AG09309 (cell line): Measurements from ENCODE around the gene PPP5C.

Experiments used
- DNase-seq: peaks from one replicate; pipeline ENCODE4 v3.0.0-alpha.2; 2010; ENCODE audit warnings: low read depth
- H3K4me3 ChIP-seq: 2 replicates; pipeline ENCODE4 v1.5.1; 2011; ENCODE audit warnings: mild to moderate bottlenecking, low read depth, low read length, moderate library complexity; ENCODE audit not compliant: control insufficient read depth
- TF ChIP-seq, protein P1 (sequence below): IDR thresholded peaks from 2 replicates; pipeline ENCODE4 v1.5.1; 2011; ENCODE audit warnings: mild to moderate bottlenecking, low read depth, low read length, inconsistent platforms; ENCODE audit not compliant: insufficient read depth, control insufficient read depth; ENCODE audit errors: missing control alignments

PPP5C gene

DNA sequence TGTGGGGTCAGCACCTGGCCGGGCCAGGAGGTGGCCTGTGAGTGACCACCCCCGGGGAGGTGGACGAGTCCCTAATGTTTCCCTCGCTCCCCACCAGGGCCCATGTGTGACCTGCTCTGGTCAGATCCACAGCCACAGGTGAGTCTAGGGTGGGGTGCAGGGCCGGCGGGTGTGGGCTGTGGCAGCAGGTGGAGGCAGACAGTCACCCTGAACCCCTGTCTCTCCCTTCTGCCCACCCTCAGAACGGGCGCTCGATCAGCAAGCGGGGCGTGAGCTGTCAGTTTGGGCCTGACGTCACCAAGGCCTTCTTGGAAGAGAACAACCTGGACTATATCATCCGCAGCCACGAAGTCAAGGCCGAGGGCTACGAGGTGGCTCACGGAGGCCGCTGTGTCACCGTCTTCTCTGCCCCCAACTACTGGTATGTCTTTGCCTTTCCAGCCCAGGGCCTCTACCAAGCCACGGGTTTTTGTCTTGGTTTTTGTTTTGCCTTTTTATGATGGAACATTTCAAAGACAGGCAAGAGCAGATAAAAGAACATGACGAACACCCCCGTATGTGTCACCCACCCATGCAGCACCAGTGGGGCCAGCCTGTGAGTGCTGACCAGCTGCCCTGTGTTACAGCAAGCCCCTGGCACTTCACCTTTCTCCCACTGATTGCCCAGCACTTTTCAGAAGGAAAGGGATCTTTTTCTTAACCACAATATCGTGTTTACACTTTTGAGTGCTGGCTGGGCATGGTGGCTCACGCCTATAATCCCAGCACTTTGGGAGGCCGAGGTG lies 41.6 kb downstream of the PPP5C start:
- TF ChIP-seq, protein P1, sequence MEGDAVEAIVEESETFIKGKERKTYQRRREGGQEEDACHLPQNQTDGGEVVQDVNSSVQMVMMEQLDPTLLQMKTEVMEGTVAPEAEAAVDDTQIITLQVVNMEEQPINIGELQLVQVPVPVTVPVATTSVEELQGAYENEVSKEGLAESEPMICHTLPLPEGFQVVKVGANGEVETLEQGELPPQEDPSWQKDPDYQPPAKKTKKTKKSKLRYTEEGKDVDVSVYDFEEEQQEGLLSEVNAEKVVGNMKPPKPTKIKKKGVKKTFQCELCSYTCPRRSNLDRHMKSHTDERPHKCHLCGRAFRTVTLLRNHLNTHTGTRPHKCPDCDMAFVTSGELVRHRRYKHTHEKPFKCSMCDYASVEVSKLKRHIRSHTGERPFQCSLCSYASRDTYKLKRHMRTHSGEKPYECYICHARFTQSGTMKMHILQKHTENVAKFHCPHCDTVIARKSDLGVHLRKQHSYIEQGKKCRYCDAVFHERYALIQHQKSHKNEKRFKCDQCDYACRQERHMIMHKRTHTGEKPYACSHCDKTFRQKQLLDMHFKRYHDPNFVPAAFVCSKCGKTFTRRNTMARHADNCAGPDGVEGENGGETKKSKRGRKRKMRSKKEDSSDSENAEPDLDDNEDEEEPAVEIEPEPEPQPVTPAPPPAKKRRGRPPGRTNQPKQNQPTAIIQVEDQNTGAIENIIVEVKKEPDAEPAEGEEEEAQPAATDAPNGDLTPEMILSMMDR: no peak
- DNase-seq: no peak
- no peak overlapping the region for H3K4me3 ChIP-seq

DNA sequence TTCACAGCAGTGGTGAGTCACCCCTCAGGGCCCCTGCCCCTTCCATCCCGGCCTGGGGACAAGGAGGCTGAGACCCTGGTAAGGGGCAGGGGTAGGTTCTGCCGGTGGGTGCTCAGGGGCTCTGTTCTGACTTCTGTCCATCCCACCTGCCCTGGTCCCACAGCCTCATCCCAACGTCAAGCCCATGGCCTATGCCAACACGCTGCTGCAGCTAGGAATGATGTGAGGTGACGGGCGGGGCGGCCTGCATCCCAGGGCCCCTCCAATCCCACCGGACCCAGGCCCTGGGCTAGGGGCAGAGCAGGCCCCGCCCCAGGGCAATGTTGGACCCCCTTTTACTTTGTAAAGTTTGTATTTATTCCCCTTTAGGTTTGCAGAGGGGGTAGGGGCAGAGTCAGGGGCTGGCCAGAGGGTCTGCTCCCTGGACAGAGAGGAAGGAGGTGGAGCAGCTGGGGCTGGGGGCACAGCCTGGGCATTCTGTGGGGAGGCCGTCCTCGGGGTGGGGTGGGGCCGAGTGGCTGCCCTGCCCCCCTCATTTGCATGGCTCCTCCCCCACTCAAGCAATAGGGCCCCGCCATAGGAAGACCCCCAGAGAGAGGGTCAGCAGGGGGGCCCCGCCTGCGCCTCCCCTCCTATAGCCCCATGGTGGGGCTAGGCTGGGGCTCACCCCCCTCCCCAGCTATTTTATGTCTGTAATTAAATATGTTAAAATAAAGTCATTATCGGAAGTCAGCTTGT lies 43.4 kb downstream of the PPP5C start:
- no peak overlapping the region for H3K4me3 ChIP-seq
- no peak for DNase-seq
- TF ChIP-seq, protein P1: no peak

DNA sequence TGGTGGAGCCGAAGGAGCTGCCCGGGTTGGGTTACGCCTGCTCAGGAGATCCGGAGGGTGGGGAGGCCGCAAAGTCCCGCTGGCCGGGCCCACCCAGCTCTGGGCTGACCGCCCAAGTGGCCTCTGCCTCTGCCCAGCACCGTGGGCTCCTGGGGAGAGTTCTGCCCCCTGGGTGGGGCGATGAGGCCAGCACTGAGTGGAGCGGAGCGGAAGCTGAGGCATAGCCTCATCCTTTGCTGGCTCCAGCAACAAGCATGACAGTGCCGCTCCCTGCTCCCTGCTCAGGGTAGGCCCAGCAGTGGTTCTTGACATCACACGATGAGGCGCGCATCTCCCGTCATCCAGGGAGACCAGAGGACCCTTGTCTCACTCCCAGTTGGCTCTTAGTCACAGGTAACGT lies 44.0 kb downstream of the PPP5C start:
- no peak overlapping the region for H3K4me3 ChIP-seq
- DNase-seq: no peak
- TF ChIP-seq, protein P1: no peak

DNA sequence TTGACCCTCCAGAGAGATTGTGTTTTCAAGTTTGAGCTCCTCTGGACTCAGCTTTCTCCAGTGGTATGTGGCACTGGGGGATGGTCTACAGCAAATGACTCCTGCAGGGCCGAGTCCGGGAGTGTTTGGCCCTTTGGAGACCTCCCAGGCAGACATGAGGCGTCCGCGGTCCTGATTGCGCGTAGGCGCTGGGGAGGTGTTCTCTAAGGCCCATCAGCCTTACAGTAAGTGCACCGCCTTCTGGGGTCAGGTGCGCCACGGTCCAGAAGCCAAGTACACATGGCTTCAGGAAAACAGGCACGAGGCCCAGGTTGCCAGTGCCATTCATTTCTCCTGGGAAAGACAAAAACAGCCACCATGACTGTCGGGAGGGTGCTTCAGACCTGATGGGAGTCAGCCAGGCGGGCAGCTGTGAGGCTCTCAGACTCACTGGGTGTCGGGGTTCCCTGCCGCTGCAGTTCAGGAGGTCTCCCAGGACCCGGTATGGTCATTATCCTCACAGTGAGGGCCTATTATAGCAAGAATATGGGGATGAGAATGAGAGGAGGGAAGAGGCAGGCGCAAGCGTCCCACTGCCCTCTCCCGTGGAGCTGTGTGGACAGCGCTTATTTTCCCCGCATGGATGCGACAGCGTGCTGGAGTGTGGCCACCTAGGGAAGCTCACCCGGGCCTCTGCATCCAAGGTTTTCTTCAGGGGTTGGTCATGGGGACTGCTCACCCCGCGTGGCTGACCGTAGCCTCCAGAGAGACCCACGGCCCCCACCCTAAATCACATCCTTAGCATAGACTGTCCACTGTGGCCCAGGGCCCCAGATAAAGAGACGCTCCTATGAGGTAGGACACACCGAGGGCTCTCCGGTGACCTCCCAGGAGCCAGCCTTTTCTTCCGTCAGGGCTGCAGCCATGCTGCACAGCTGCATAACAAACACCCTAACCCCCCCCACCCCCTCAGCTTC lies 44.7 kb downstream of the PPP5C start:
- no peak for DNase-seq
- TF ChIP-seq, protein P1: no peak
- no peak overlapping the region for H3K4me3 ChIP-seq

DNA sequence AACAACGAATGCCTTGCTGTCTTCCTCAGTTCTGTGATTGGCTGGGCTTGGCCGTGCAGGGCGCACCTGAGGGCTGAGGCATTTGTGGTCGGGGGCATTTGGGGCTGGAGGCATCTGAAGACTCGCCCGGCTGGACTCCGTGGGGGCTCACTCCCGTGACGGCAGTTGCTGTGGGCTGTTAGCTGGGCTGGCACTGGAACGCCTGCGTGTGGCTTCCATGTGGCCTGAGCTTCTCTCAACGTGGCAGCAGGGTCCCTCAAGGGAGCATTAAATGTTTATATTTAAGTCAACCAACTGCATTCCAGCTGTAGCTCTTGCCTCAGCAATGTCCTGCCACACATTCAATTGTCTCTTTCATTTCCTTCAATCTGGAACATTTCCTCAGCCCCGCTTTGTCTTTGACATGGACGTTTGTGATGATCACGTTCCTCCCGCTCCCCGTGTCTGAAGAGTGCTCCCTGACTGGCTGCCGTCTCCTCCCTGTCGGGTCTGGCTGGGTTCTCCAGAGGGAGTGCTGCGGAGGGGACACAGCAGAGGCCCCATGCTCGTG lies 45.4 kb downstream of the PPP5C start:
- no peak overlapping the region for H3K4me3 ChIP-seq
- TF ChIP-seq, protein P1: no peak
- peak; percentile 31 for DNase-seq

DNA sequence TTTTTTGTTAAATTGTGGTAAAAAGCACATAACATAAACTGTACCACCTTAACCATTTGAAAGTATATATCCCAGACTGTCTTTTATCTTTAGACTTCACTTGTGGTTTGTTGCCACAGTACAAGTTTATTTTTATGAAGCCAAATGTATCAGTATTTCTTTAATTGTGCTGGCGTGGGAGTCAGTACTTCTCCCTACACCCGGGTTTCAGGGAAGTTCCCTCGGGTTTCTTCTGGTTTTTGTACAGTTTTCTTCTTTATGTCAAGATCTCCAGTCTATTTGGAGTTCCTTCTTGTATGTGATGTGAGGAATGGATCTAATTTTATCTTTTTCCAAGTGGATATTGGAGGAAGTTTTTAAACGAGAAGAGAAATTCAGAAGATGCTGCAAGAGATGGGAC lies 46.0 kb downstream of the PPP5C start:
- DNase-seq: no peak
- no peak overlapping the region for H3K4me3 ChIP-seq
- TF ChIP-seq, protein P1: no peak
